GM21367 (cell line): ENCODE measurements around the gene RIGI.
"Not testable (repeated sequence)": the region's sequence is repeated elsewhere in the genome, so short reads cannot be mapped to it uniquely, and the experiment has no call there.

Experiments used
- ATAC-seq: cut with Tn5 transposase; IDR thresholded peaks from one replicate; pipeline ENCODE4 v1.9.1; 2021; ENCODE audit not compliant: unreplicated experiment

RIGI gene

DNA sequence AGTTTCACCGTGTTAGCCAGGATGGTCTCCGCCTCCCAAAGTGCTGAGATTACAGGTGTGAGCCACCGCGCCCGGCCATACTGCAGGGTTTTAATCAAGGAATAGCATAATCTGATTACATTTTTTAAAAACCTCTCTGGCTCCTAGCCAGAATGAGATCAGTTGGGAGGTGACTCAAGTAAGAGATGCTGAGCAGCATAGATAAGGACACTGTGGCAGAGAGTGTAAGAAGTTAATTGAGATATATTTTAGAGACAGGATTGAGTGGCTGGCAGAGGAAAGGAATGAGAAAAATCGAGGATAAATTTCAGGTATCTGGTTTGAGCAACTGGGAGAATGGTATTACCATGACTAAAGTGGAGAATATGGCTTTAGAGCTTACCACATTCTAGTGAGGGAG, 7.3 kb upstream of the RIGI start:
- no peak for ATAC-seq

DNA sequence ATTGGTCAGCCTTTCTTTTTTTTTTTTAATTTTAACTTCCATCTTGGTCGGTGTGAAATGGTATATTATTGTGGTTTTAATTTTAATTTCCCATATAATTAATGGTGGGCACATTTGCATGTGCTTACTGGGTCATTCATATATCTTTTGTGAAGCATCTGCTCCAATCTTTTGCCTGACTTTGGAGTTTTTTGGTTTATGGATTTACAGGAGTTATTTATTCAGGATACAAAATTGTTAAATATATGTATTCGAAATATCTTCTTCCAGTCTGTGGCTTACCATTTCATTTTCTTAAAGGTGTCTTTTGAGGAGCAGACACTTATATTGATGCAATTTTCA, 682 bp upstream of the RIGI start:
- ATAC-seq, result no peak

DNA sequence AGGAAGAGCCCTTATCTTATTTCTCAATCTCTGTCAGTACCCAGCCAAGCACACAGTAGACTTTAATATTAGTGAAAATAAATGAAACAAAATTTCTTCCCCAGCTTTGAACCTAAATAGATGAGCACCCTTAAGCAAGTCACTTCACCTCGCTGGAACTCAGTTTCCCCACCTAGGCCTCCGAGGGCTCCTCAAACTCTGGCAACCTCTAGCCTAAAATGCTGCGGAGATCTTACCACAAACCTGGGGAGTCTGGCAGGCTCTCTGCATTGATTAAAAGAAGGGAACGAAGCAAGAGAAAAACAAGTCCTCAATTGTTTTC, 326 bp downstream of the RIGI start:
- no peak for ATAC-seq

DNA sequence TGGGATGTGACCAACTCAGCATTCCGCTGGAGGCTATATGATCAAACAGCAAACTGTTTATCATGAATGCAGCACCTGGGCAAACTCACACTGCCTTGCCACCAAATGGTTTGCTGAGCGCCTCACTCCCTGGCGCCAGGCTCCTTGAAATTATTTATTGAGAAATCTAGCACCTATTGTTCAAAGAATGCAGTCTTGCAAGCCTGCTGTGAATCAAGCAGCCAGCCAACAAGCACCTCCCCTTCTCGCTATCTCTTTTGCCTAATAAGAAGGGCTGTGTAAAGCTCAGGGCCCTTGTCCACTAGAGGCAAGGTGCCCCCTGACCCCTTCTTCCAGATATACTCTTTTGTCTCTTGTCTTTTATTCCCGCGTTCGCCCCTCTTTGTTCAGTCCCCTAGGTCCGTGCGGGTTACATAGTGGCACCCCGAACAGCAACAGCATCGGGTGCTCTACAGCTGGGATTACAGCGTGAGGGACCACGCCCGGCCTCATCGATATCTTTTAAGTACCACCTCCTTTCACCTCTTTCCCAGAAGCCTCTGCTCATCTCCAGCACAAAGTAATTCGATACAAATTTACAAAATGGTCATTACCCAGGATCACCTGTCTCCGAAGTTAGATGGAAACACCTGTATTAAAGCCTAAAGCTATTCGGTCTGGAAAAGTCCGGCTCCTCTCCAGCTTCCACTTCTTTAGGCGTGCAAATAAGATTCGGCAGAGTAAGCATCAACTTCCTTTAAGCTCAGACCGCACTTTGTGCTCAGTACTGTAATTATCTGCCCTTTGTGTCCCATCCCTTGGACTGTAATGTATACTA, 896 bp downstream of the RIGI start:
- peak; percentile 19 for ATAC-seq

DNA sequence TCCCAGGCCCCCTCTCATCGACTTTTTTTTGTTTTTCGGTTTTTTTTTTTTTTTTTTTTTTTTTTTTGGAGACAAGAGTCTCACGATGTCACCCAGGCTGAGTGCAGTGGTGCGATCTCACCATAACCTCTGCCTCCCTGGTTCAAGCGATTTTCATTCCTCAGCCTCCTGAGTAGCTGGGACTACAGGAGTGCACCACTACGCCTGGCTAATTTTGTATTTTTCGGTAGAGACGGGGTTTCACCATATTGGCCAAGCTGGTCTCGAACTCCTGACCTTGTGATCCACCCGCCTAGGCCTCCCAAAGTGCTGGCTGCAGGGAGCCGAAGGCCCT, 1.5 kb downstream of the RIGI start:
- ATAC-seq, result not testable (repeated sequence)

DNA sequence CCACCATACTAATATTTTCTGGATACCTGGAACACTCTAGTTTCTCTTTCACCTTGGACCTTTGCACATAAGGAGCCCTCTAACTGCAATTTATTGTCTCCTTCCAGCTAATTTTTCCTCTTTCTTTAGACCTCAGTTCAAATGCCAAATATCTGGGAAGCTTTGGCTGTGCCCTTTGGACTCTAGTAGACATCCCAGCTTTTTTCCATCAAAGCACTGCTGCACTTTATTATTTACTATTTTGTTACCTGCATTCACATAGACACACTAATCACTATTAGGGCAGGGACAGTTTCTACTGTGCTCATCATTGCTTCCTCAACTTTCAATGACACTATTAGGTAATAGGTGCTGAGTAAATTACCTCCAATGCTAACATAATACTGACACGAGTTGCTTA, 2.1 kb downstream of the RIGI start:
- ATAC-seq, result no peak

DNA sequence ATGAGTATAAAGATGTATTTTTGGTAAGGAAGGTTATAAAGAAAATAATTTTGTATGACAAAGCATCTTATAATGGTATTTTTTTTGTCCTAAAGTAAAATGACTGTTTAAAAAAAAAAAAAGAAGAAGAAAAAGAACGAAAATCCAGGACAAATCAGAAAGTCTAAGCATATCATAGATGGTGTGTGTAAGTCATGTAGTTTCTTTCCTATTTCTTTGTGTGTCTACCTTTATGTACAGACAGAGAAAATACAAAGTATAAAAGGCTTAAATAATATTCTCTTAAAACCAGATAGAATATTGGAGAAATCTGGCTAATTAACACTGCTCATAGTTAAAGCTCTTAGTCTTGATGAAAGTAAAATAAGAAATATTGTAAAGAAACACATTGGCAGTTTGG, 7.7 kb downstream of the RIGI start:
- no peak for ATAC-seq

DNA sequence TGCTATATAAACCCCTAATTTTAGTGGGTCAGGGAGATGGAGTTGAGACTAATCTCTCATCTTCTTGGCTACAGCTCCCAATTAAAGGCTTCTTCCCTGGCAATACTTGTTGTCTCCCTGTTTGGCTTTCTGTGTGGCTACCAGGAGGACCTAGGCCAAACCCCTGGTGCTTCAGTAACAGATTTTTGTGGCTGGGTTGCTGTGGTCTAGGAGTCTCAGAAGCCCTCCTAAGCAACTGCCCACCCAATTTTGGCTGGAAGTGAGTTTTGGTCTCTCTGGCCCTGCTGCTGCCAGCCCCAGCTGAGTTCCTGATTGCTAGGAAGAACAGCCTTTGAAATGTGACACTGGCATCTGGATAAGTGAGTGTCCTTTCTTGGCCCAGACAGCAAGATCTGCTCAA, 9.8 kb downstream of the RIGI start:
- no peak for ATAC-seq

DNA sequence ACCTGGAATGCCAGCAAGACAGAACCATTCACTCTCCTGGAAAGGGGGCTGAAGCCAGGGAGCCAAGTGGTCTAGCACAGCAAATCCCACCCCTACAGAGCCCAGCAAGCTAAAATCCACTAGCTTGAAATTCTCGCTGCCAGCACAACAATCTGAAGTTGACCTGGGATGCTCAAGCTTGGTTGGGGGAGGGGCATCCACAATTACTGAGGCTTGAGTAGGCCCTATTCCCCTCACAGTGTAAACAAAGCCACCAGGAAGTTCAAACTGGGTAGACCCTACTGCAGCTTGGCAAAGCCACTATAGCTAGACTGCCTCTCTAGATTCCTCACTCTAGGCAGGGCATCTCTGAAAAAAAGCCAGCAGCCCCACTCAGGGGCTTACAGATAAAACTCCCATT, 17.3 kb downstream of the RIGI start:
- ATAC-seq, result no peak

DNA sequence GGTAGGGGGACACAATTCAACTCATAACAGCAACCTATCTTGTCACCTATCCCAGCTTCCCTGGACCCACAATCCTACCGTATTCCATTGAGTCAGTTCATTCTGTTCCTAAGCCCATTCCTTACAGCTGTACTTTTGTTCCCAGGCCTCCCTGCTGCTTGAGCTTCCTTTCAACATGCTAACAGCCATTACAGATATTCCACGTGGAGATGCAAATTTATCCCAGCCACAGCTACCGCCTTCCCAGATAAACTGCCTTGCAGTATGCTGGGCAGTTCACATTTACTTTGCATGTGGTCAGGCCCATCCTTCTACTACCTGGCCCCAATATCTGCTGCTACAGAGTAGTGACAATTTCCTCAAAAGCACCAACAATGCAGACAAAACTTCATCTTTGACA, 23.0 kb downstream of the RIGI start:
- ATAC-seq, result no peak

DNA sequence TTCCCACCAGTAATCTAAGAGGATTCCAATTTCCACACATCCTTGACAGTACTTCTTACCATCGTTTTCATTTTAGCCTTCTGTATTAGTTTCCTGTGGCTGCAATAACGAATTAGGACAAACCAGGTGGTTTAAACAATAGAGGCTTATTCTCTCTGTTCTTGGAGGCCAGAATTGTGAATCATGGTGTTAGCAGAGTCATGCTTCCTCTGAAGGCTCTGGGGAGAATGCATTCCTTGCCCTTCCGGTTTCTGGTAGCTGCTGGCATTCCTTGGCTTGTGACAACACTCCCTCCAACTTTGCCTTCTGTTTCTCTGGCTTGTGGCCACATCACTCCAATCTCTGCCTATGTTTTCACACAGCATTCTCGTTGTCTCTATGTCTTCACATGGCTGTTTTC, 23.5 kb downstream of the RIGI start:
- ATAC-seq, result no peak

DNA sequence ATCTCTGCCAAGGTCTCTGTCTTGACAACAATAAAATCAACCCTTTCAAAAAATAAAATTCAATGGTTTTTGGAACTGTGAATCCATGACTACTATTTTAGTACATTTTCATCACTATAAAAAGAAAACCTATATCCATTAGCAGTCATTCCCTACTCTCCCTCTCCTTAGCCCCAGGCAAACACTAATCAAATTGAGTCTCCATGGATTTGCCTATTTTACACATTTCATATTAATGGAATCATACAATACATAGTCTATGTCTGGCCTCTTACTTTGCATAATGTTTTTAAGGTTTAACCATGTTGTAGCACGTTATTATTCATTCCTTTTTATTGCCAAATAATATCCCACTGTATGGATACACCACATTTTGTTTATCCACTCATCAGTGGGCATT, 24.1 kb downstream of the RIGI start:
- no peak for ATAC-seq

DNA sequence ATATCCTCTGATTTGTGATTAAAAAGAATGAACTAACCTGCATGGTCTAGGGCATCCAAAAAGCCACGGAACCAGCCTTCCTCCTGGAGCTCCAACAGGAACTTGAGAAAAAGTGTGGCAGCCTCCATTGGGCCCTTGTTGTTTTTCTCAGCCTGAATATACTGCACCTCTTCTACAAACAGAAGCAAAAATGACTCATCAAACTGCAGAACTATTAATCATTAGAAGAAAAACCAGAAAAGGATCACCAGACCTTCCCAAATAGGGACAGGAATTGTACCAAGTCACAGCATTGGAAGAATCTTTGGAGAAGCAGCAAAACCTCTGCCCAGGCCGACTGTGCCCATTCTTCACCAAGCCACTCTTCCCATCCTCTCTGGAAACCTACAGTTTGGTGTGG, 25.2 kb downstream of the RIGI start:
- ATAC-seq, result no peak

DNA sequence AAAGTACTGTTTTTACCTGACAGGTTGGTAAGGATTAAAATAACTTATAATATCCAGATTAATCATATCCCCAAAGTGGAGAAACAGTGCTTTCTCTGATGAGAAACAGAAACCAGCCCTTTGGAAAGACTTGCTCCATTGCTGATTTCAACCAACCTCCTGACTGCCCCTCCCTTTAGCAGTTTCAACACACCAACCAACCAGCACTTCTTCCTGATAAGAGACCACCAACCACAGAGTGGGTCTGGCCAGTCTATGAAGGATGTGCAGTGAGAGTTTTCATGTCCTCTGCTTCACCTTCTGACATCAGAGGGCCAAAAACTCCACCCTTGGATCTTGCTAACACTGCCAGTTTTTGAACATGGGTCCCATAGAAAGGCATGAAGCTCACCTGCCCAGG, 28.1 kb downstream of the RIGI start:
- ATAC-seq, result no peak

DNA sequence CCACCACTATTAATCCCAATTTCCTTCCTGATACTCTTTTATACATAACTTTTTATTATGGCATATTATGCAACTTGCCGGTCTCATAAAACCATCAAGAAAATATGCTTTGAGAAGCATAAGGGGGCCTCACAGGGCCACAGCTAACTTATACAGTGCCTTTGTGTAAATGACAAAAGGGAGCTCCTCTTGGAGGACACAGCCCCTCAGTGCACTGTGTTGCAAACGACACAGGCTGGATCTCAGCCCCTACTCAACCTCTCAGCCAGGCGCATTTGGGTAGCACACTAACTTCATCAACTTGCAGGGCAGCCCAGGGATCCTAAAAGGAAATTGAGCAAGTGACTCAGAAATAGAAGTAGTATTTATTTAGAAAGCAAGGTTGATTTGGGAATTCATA, 35.4 kb downstream of the RIGI start:
- ATAC-seq, result no peak

DNA sequence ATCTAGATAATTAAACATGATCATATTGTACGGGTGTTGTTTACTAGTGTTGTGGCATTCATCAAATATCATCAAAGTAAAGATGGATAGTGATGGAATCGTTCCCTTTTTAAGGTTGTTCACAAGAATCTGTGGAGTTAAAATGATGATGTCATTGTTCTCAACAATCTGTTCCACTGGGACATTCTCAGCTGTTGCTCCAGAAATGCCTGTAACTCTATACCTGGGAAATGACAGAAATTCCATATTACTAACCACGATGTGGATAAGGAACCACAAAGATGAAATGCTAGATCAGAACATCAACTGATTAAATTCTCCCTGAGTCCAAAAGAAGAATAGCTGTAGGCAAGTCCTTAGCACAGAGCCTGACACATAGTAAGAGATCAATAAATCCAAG, 38.0 kb downstream of the RIGI start:
- ATAC-seq, result no peak

DNA sequence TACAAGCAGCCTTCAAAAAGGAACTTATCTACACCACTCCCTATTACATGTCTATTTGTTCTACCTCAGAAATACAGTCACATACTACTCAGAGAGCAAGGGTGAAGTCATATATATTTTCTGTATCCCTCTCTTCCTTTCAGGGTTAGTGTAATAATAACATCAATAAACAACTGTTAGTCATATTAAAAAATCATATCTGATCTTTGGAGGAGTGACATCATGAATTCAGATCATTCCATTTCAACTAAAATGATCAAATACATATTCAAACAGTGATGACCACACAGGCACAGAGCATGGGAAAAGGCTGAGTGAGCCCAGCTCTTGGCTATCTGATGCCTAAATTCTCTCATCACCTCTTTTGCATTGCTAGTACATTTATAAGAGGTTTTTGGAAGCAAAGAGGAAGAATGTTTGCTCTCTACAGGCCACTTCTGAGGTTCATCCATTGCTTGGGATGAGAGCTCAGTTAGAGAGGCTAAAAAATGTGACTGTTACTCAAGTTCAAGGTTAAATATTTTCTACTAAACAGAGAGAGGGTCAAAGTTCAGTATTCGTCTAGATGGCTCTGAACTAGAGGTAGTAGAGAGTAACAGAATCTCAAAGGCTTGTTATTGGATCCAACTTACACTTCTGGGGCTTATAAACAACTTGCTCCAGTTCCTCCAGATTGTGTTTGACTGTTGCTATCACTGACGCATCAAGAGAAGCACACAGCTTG, 39.0 kb downstream of the RIGI start:
- no peak for ATAC-seq

DNA sequence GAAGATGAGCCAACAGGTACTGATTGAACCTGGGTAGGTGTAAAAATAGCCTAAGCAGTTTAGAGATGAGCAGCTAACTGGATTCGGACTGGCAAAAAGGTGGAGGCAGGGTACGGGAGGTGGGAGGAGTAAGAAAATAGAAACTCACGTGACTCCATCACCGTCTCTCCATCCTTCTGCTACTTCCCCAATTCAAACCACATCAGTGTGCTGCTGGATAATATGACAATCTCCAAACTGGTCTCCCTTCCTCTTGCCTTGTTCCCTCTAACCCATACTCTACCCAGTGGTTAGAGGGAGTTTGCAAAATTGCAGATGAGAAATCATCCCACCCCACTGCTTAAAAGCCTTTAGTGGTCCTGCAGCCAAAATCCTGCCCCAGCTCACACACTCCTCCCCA, 42.7 kb downstream of the RIGI start:
- ATAC-seq, result no peak
